ENCODE results near the gene GJA3. TPM values are rescaled to one million over a fixed set of nuclear protein-coding genes. Genes with fewer than 3 reads are reported as not detected.
"Not testable (repeated sequence)": the region's sequence is repeated elsewhere in the genome, so short reads cannot be mapped to it uniquely, and the experiment has no call there.

GJA3 gene
- total RNA-seq, 1 experiment from 2014 or later = not detected

- H3K4me3 ChIP-seq = no peak overlapping the region
- H3K4me1 ChIP-seq = no peaks in the 10 kb centered on the region; the same call in 1 of the 2 replicates
- no peaks in the 10 kb centered on the region for H3K36me3 ChIP-seq
- H3K27ac ChIP-seq = no peak overlapping the region
- H3K9me3 ChIP-seq (replicated peaks) = no peaks in the 10 kb centered on the region
- peaks cover 6% of the 10 kb centered on the region for H3K27me3 ChIP-seq
- no peak for DNase-seq
Observed at GRCh38 chr13:20173116-20173746, 12.4 kb upstream of the GJA3 start.

GRCh38 chr13:20171364-20171763 lies 10.5 kb upstream of the GJA3 start:
- Histone ChIP-seq H3K27ac (no peak overlapping the region), H3K27me3 (peaks cover 14% of the 10 kb centered on the region), H3K9me3 (replicated peaks) (no peaks in the 10 kb centered on the region), H3K4me3 (no peak overlapping the region), H3K4me1 (no peaks in the 10 kb centered on the region; the same call in 1 of the 2 replicates), H3K36me3 (no peaks in the 10 kb centered on the region)
- no peak for DNase-seq

- no peak overlapping the region for H3K27ac ChIP-seq
- no peak for DNase-seq
- peaks cover 14% of the 10 kb centered on the region for H3K27me3 ChIP-seq
- H3K9me3 ChIP-seq (replicated peaks) = no peaks in the 10 kb centered on the region
- H3K4me3 ChIP-seq = no peak overlapping the region
- H3K4me1 ChIP-seq = no peaks in the 10 kb centered on the region; the same call in 1 of the 2 replicates
- no peaks in the 10 kb centered on the region for H3K36me3 ChIP-seq
Observed at GRCh38 chr13:20170921-20171320, 10.1 kb upstream of the GJA3 start.

GRCh38 chr13:20168396-20168795 lies 7.5 kb upstream of the GJA3 start:
- DNase-seq = no peak
- Histone ChIP-seq H3K27me3 (peaks cover 14% of the 10 kb centered on the region), H3K27ac (no peak overlapping the region)

GRCh38 chr13:20165417-20166257 lies 4.8 kb upstream of the GJA3 start:
- no peak overlapping the region for H3K4me3 ChIP-seq
- H3K4me1 ChIP-seq = no peaks in the 10 kb centered on the region
- H3K27me3 ChIP-seq = peaks cover 14% of the 10 kb centered on the region
- no peak for DNase-seq
- H3K36me3 ChIP-seq = no peaks in the 10 kb centered on the region
- H3K27ac ChIP-seq = no peak overlapping the region
- no peaks in the 10 kb centered on the region for H3K9me3 ChIP-seq (replicated peaks)

More at GRCh38 chr13:20168396-20168795, 7.5 kb upstream of the GJA3 start:
- no peaks in the 10 kb centered on the region for H3K36me3 ChIP-seq
- H3K9me3 ChIP-seq (replicated peaks) = no peaks in the 10 kb centered on the region
- H3K4me1 ChIP-seq = no peaks in the 10 kb centered on the region
- H3K4me3 ChIP-seq = no peak overlapping the region

- no peaks in the 10 kb centered on the region for H3K27me3 ChIP-seq
- DNase-seq = no peak
- no peak overlapping the region for H3K27ac ChIP-seq
- H3K4me3 ChIP-seq = no peak overlapping the region
- no peaks in the 10 kb centered on the region for H3K4me1 ChIP-seq
- no peaks in the 10 kb centered on the region for H3K9me3 ChIP-seq (replicated peaks)
- H3K36me3 ChIP-seq = no peaks in the 10 kb centered on the region
Observed at GRCh38 chr13:20161951-20162300, 1.1 kb upstream of the GJA3 start.

- Histone ChIP-seq H3K4me3 (no peak overlapping the region), H3K9me3 (replicated peaks) (no peaks in the 10 kb centered on the region), H3K27me3 (no peaks in the 10 kb centered on the region), H3K36me3 (no peaks in the 10 kb centered on the region), H3K4me1 (no peaks in the 10 kb centered on the region), H3K27ac (no peak overlapping the region)
- no peak for DNase-seq
Observed at GRCh38 chr13:20161275-20161950, 561 bp upstream of the GJA3 start.

GRCh38 chr13:20159646-20160305 lies 1.1 kb downstream of the GJA3 start:
- DNase-seq = peak; percentile 29 to 55
- Histone ChIP-seq H3K27me3 (no peaks in the 10 kb centered on the region), H3K4me3 (peak overlapping the region; percentile 57)

GRCh38 chr13:20157151-20157796 lies 3.6 kb downstream of the GJA3 start:
- Histone ChIP-seq H3K4me3 (no peak overlapping the region), H3K9me3 (replicated peaks) (no peaks in the 10 kb centered on the region), H3K4me1 (no peaks in the 10 kb centered on the region), H3K27ac (no peak overlapping the region), H3K36me3 (no peaks in the 10 kb centered on the region), H3K27me3 (no peaks in the 10 kb centered on the region)
- DNase-seq = no peak

More at GRCh38 chr13:20159646-20160305, 1.1 kb downstream of the GJA3 start:
- Histone ChIP-seq H3K9me3 (replicated peaks) (no peaks in the 10 kb centered on the region), H3K27ac (no peak overlapping the region), H3K36me3 (no peaks in the 10 kb centered on the region), H3K4me1 (no peaks in the 10 kb centered on the region)

- Histone ChIP-seq H3K4me3 (no peak overlapping the region), H3K4me1 (no peaks in the 10 kb centered on the region), H3K27me3 (no peaks in the 10 kb centered on the region), H3K9me3 (replicated peaks) (no peaks in the 10 kb centered on the region), H3K36me3 (no peaks in the 10 kb centered on the region), H3K27ac (no peak overlapping the region)
- DNase-seq = no peak
Observed at GRCh38 chr13:20156702-20157101, 4.2 kb downstream of the GJA3 start.

GRCh38 chr13:20153290-20153689 lies 7.6 kb downstream of the GJA3 start:
- H3K9me3 ChIP-seq (replicated peaks); H3K36me3 ChIP-seq; DNase-seq; H3K27me3 ChIP-seq; H3K4me3 ChIP-seq; H3K4me1 ChIP-seq; H3K27ac ChIP-seq: not testable (repeated sequence)

- no peak for DNase-seq
- Histone ChIP-seq H3K36me3 (no peaks in the 10 kb centered on the region), H3K4me3 (no peak overlapping the region), H3K9me3 (replicated peaks) (no peaks in the 10 kb centered on the region), H3K27me3 (peaks cover 12% of the 10 kb centered on the region; the same call in 1 of the 2 replicates), H3K4me1 (no peaks in the 10 kb centered on the region), H3K27ac (no peak overlapping the region)
Observed at GRCh38 chr13:20151612-20152011, 9.2 kb downstream of the GJA3 start.

- peaks cover 12% of the 10 kb centered on the region; the same call in 1 of the 2 replicates for H3K27me3 ChIP-seq
- H3K4me1 ChIP-seq = no peaks in the 10 kb centered on the region
- no peak overlapping the region for H3K4me3 ChIP-seq
- H3K36me3 ChIP-seq = no peaks in the 10 kb centered on the region
- H3K9me3 ChIP-seq (replicated peaks) = no peaks in the 10 kb centered on the region
- DNase-seq = no peak
- H3K27ac ChIP-seq = no peak overlapping the region
Observed at GRCh38 chr13:20151016-20151415, 9.8 kb downstream of the GJA3 start.

- Histone ChIP-seq H3K27ac (no peak overlapping the region), H3K27me3 (peaks cover 12% of the 10 kb centered on the region; the same call in 1 of the 2 replicates), H3K4me1 (no peaks in the 10 kb centered on the region), H3K4me3 (no peak overlapping the region), H3K9me3 (replicated peaks) (no peaks in the 10 kb centered on the region), H3K36me3 (no peaks in the 10 kb centered on the region)
- no peak for DNase-seq
Observed at GRCh38 chr13:20150561-20150960, 10.3 kb downstream of the GJA3 start.
